Esophagus squamous epithelium (tissue), 4 donors: ENCODE results near the gene SLC5A11.

Experiments used
- POLR2A ChIP-seq, 4 donors: fragments of 450-650 bp; IDR thresholded peaks; one replicate each; pipeline ENCODE4 v1.6.1; 2017; ENCODE audit warnings: antibody characterized with exemption in 4 of 4, mild to moderate bottlenecking in 4 of 4, moderate library complexity in 3 of 4
- TF ChIP-seq, protein P1 (sequence below), 6 experiments: fragments of 450-650 bp in 4 of 6; fragments of 200-600 bp in 2 of 6; sonication (generic) in 2 of 6; IDR thresholded peaks; one replicate each; pipeline ENCODE4 v1.5.1; 2016 to 2019; ENCODE audit warnings: antibody characterized with exemption in 6 of 6, mild to moderate bottlenecking in 4 of 6, moderate library complexity in 4 of 6

DNA sequence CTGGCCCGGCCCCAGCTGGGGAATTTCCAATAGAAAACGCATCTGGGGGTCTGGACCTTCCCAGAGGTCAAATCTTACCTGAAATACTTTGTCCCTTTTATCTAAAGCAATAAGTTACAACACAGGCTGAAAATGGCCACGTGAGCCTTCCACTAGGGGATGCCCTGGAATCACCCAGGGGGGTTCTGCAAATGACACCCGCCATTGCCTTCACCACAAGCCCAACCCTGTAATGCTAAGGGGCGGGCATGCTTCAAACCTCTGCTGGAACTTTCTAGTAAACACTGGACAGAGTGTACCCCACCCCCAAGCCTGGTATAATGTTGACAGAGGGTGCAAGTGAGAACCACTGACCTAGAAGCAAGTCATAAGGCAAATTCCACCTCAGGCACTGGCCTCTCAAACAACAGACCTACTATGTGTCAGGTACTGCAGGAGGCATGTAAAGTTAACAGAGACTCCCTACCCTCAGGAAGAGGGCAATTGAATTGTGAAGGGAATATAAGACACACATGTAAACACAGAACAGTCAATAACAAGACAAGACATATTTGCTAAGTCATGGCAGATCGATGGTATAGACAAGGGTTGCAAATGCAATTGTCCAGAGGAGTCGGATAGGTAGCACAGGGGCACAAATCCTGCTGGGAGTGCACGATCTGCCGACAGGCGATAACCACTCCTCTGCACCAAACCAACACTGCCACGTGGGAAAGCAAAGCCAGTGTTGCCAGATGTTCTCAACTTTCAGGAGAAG lies 110.4 kb downstream of the SLC5A11 start:
- TF ChIP-seq, protein P1, sequence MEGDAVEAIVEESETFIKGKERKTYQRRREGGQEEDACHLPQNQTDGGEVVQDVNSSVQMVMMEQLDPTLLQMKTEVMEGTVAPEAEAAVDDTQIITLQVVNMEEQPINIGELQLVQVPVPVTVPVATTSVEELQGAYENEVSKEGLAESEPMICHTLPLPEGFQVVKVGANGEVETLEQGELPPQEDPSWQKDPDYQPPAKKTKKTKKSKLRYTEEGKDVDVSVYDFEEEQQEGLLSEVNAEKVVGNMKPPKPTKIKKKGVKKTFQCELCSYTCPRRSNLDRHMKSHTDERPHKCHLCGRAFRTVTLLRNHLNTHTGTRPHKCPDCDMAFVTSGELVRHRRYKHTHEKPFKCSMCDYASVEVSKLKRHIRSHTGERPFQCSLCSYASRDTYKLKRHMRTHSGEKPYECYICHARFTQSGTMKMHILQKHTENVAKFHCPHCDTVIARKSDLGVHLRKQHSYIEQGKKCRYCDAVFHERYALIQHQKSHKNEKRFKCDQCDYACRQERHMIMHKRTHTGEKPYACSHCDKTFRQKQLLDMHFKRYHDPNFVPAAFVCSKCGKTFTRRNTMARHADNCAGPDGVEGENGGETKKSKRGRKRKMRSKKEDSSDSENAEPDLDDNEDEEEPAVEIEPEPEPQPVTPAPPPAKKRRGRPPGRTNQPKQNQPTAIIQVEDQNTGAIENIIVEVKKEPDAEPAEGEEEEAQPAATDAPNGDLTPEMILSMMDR (IDR thresholded peaks at IDR 0.05): no peak
- no peak for TF ChIP-seq POLR2A (IDR thresholded peaks at IDR 0.05)
